Spinal cord (tissue), 10 donors: ENCODE results near the gene THBS3. TPM values are rescaled to one million over a fixed set of nuclear protein-coding genes. Genes with fewer than 3 reads are reported as not detected.
"Not testable (repeated sequence)": the region's sequence is repeated elsewhere in the genome, so short reads cannot be mapped to it uniquely, and the experiment has no call there.

Experiments used
- DNase-seq, 6 donors: peaks; one replicate each; pipeline versions ENCODE4 v3.0.0 to v3.0.0-alpha.2; 2013 to 2015; ENCODE audit warnings: low spot score in 6 of 6, low read depth in 4 of 6
- H3K27ac ChIP-seq: one replicate; pipeline ENCODE4 v1.5.1; 2013; ENCODE audit warnings: low read depth, low read length, control low read depth
- H3K27me3 ChIP-seq: one replicate; pipeline ENCODE4 v1.6.1; 2013; ENCODE audit warnings: low read length; ENCODE audit not compliant: control insufficient read depth, insufficient read depth
- H3K36me3 ChIP-seq: one replicate; pipeline ENCODE4 v1.6.1; 2013; ENCODE audit warnings: low read length; ENCODE audit not compliant: control insufficient read depth, insufficient read depth
- H3K4me1 ChIP-seq: one replicate; pipeline ENCODE4 v1.6.1; 2013; ENCODE audit warnings: low read length; ENCODE audit not compliant: control insufficient read depth, insufficient read depth
- H3K4me3 ChIP-seq: one replicate; pipeline ENCODE4 v1.5.1; 2013; ENCODE audit warnings: low read depth, low read length, control low read depth
- H3K9me3 ChIP-seq: one replicate; pipeline ENCODE4 v1.6.1; 2013; ENCODE audit warnings: low read length; ENCODE audit not compliant: control insufficient read depth, insufficient read depth
- WGBS: methylation state at CpG from one replicate; pipeline ENCODE4 v1.1.5; 2013; ENCODE audit warnings: missing lambda C conversion rate; ENCODE audit not compliant: insufficient coverage; 5-methylcytosine and 5-hydroxymethylcytosine counted together
- polyA plus RNA-seq, 2 donors: library from polyadenylated mRNA; unstranded; fragments of 120-200 nt; gene quantifications; one replicate each; pipeline ENCODE4 v1.2.1, GENCODE V29; 2013; ENCODE audit not compliant: insufficient read length in 2 of 2
- small RNA-seq: library from RNA; depleted of rRNA; stranded (forward); fragments of <200 nt; gene quantifications from one replicate; pipeline ENCODE3, GENCODE V24; 2014; ENCODE audit warnings: low replicate concordance
- total RNA-seq, 2 donors: library from RNA; depleted of rRNA in 1 of 2; stranded (reverse); fragments of 120-200 nt in 1 of 2; fragments of >200 nt in 1 of 2; gene quantifications; one replicate each; pipeline versions ENCODE4 v1.2.3 to v1.2.4, GENCODE V29; 2013 to 2014
- donor health status: healthy.

THBS3 gene
- total and polyA plus RNA-seq, 4 donors: 18.2 to 57.6 (median 36.8) TPM

DNA sequence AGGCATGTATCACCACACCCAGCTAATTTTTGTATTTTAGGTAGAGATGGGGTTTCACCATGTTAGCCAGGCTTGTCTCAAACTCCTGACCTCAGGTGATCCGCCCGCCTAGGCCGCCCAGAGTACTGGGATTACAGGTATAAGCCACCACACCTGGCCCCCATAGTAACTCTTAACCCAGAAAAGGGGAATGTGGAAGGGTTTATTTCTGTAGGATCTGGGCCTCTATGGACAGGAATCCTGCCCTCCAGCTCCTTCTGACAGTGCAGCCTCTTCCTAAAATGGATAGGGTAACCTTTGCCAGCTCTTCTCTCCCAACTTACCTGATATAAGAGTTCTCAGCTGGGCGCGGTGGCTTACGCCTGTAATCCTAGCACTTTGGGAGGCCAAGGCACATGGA lies 45.1 kb downstream of the THBS3 start:
- H3K27me3 ChIP-seq, H3K36me3 ChIP-seq, H3K27ac ChIP-seq, H3K4me3 ChIP-seq, H3K9me3 ChIP-seq, DNase-seq: not testable (repeated sequence)
- peaks cover 20% of the 10 kb centered on the region for H3K4me1 ChIP-seq
- 100% methylated on average over 3 of the region's 6 CpGs for WGBS

DNA sequence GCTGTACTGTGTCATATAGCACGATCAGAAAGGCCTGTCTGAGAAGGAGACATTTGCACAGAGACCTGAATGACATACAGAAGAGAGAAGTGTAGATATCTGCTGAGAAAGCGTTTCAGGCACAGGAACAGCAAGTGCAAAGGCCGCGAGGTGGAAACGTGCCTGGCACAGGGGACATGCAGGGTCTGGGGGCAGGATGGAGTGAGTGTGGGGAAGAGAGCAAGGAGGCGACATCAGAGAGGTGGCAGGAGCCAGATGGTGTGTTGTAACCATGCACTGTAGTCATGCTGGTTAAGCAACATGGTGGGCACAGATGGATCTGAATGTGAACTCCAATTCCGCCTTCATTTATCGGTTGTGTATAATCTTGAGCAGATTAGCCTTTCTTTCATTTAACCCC lies 47.6 kb downstream of the THBS3 start:
- Histone ChIP-seq H3K27ac (no peak overlapping the region), H3K4me3 (no peak overlapping the region), H3K4me1 (no peaks in the 10 kb centered on the region), H3K36me3 (no peaks in the 10 kb centered on the region), H3K9me3 (no peaks in the 10 kb centered on the region), H3K27me3 (no peaks in the 10 kb centered on the region)
- WGBS: 76% methylated on average over 6 of the region's 8 CpGs
- no peak for DNase-seq

DNA sequence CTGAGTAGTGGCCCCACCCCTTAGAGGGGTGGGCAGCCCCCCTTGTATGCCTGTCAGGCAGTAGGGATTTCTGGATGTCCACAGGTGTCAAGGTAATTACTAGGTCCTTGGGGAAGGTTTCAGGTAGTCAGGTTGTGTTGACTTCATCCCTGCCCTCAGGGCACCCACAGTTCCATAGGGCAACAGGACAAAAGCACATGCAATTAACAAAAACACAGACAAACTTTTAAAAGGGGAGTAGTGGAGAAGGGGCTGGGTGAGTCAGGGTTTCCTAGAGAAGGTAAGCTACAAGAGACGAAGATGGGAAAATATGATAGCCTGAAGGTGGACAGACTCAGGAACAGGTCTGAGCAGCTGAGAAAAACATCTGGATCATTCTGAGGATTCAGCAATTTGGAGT lies 48.7 kb downstream of the THBS3 start:
- no peaks in the 10 kb centered on the region for H3K9me3 ChIP-seq
- no peaks in the 10 kb centered on the region for H3K36me3 ChIP-seq
- no peak overlapping the region for H3K4me3 ChIP-seq
- WGBS: 57% methylated on average over 1 of the region's 1 CpG
- no peaks in the 10 kb centered on the region for H3K27me3 ChIP-seq
- H3K4me1 ChIP-seq: no peaks in the 10 kb centered on the region
- DNase-seq: no peak
- no peak overlapping the region for H3K27ac ChIP-seq

DNA sequence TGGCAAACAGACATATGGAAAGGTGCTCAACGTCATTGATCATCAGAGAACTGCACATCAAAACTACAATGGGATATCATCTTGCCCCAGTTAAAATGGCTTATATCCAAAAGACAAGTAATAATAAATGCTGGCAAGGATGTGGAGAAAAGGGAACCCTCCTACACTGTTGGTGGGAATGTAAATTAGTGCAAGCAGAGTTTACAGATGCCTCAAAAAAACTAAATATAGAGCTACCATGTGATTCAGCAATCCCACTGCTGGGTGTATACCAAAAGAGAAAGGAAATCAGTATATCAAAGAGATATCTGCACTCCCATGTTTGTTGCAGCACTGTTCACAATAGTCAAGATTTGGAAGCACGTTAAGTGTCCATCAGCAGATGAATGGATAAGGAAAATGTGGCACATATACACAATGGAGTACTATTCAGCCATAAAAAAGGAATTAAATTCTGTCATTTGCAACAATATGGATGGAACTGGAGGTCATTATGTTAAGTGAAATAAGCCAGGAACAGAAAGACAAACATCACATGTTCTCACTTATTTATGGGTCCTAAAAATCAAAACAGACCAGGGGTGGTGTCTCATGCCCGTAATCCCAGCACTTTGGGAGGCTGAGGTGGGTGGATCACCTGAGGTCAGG lies 51.6 kb downstream of the THBS3 start:
- H3K9me3 ChIP-seq, H3K36me3 ChIP-seq, H3K4me1 ChIP-seq, H3K27me3 ChIP-seq, DNase-seq, H3K4me3 ChIP-seq, H3K27ac ChIP-seq: not testable (repeated sequence)
- no CpG with 5 or more reads among the region's 3 CpGs for WGBS

Small RNA genes lying within 50 kb of the gene (small RNA-seq; reads per million reads assigned to genes)
- not detected for gene HMGN2P18

Other genes with a start within 250 kb of the THBS3 start
- gene PYGO2, start 246.1 kb downstream of the THBS3 start, total RNA-seq: 10 to 100 TPM; 12.7 to 24.7 TPM
- 10 to 100 TPM; 31.6 to 34.3 TPM for gene PYGO2, start 246.1 kb downstream of the THBS3 start, polyA plus RNA-seq
- 10 to 100 TPM; 28.5 to 99.2 TPM for gene SHC1, start 237.2 kb downstream of the THBS3 start, total RNA-seq
- gene SHC1, start 237.2 kb downstream of the THBS3 start, polyA plus RNA-seq: 10 to 100 TPM; 26.4 to 47.2 TPM
- gene CKS1B, start 233.2 kb downstream of the THBS3 start, total RNA-seq: 10 to 100 TPM; 25.9 to 64.8 TPM
- gene CKS1B, start 233.2 kb downstream of the THBS3 start, polyA plus RNA-seq: 10 to 100 TPM; 37.6 to 41.1 TPM
- 10 to 100 TPM; 14.6 to 32.0 TPM for gene FLAD1, start 224.6 kb downstream of the THBS3 start, total RNA-seq
- 10 to 100 TPM; 33.5 to 36.9 TPM for gene FLAD1, start 224.6 kb downstream of the THBS3 start, polyA plus RNA-seq
- gene LENEP, start 214.3 kb downstream of the THBS3 start, total RNA-seq: under 1 TPM in 1 of 2 donors, not detected in 1; 0.22 TPM
- under 1 TPM in 1 of 2 donors, not detected in 1; 0.39 TPM for gene LENEP, start 214.3 kb downstream of the THBS3 start, polyA plus RNA-seq
- gene ZBTB7B, start 205.1 kb downstream of the THBS3 start, total RNA-seq: 10 to 100 TPM in 1 of 2 donors, 1 to 10 TPM in 1; 7.3 to 10.7 TPM
- gene ZBTB7B, start 205.1 kb downstream of the THBS3 start, polyA plus RNA-seq: 1 to 10 TPM; 8.7 to 9.0 TPM
- 1 to 10 TPM in 1 of 2 donors, under 1 TPM in 1; 0.10 to 1.0 TPM for gene DCST2, start 174.1 kb downstream of the THBS3 start, total RNA-seq
- 1 to 10 TPM; 1.1 to 1.2 TPM for gene DCST2, start 174.1 kb downstream of the THBS3 start, polyA plus RNA-seq
- not detected for gene DCST1, start 174.1 kb downstream of the THBS3 start, total RNA-seq
- under 1 TPM; 0.11 to 0.33 TPM for gene DCST1, start 174.1 kb downstream of the THBS3 start, polyA plus RNA-seq
- gene ADAM15, start 156.6 kb downstream of the THBS3 start, total RNA-seq: 10 to 100 TPM; 29.9 to 58.5 TPM
- 100 to 1,000 TPM in 1 of 2 donors, 10 to 100 TPM in 1; 73.1 to 100 TPM for gene ADAM15, start 156.6 kb downstream of the THBS3 start, polyA plus RNA-seq
- gene EFNA4, start 144.2 kb downstream of the THBS3 start, total RNA-seq: 10 to 100 TPM in 1 of 2 donors, 1 to 10 TPM in 1; 3.5 to 13.9 TPM
- gene EFNA4, start 144.2 kb downstream of the THBS3 start, polyA plus RNA-seq: 1 to 10 TPM; 5.1 to 6.8 TPM
- gene EFNA3, start 129.1 kb downstream of the THBS3 start, total RNA-seq: 10 to 100 TPM; 12.3 to 13.6 TPM
- gene EFNA3, start 129.1 kb downstream of the THBS3 start, polyA plus RNA-seq: 10 to 100 TPM; 46.6 to 50.6 TPM
- gene EFNA1, start 80.0 kb downstream of the THBS3 start, total RNA-seq: 10 to 100 TPM; 14.8 to 27.8 TPM
- 10 to 100 TPM; 17.9 to 23.3 TPM for gene EFNA1, start 80.0 kb downstream of the THBS3 start, polyA plus RNA-seq
- gene SLC50A1, start 72.0 kb downstream of the THBS3 start, total RNA-seq: 10 to 100 TPM; 12.1 to 35.8 TPM
- 10 to 100 TPM; 18.2 to 26.9 TPM for gene SLC50A1, start 72.0 kb downstream of the THBS3 start, polyA plus RNA-seq
- gene DPM3, start 67.4 kb downstream of the THBS3 start, total RNA-seq: 10 to 100 TPM; 16.2 to 46.6 TPM
- 10 to 100 TPM; 41.7 to 47.2 TPM for gene DPM3, start 67.4 kb downstream of the THBS3 start, polyA plus RNA-seq
- 100 to 1,000 TPM in 1 of 2 donors, 10 to 100 TPM in 1; 81.9 to 140 TPM for gene KRTCAP2, start 34.6 kb downstream of the THBS3 start, total RNA-seq
- gene KRTCAP2, start 34.6 kb downstream of the THBS3 start, polyA plus RNA-seq: 100 to 1,000 TPM; 130 to 132 TPM
- gene TRIM46, start 34.0 kb downstream of the THBS3 start, total RNA-seq: 1 to 10 TPM; 6.7 to 6.8 TPM
- gene TRIM46, start 34.0 kb downstream of the THBS3 start, polyA plus RNA-seq: 10 to 100 TPM; 29.5 to 37.6 TPM
- gene MTX1, start 798 bp upstream of the THBS3 start, total RNA-seq: 10 to 100 TPM; 15.8 to 43.1 TPM
- gene MTX1, start 798 bp upstream of the THBS3 start, polyA plus RNA-seq: 10 to 100 TPM; 35.8 to 40.2 TPM
- 1 to 10 TPM; 8.5 to 9.8 TPM for gene ENTREP3, start 47.6 kb upstream of the THBS3 start, total RNA-seq
- gene ENTREP3, start 47.6 kb upstream of the THBS3 start, polyA plus RNA-seq: 10 to 100 TPM; 30.6 to 42.5 TPM
- gene SCAMP3, start 54.5 kb upstream of the THBS3 start, total RNA-seq: 10 to 100 TPM; 26.3 to 51.2 TPM
- 100 to 1,000 TPM in 1 of 2 donors, 10 to 100 TPM in 1; 89.1 to 103 TPM for gene SCAMP3, start 54.5 kb upstream of the THBS3 start, polyA plus RNA-seq
- gene CLK2, start 65.6 kb upstream of the THBS3 start, total RNA-seq: 10 to 100 TPM; 25.2 to 42.6 TPM
- 10 to 100 TPM; 49.2 to 61.1 TPM for gene CLK2, start 65.6 kb upstream of the THBS3 start, polyA plus RNA-seq
- gene HCN3, start 69.6 kb upstream of the THBS3 start, total RNA-seq: 1 to 10 TPM; 6.1 to 9.0 TPM
- 10 to 100 TPM; 28.6 to 36.0 TPM for gene HCN3, start 69.6 kb upstream of the THBS3 start, polyA plus RNA-seq
- under 1 TPM; 0.11 to 0.20 TPM for gene PKLR, start 93.5 kb upstream of the THBS3 start, total RNA-seq
- gene PKLR, start 93.5 kb upstream of the THBS3 start, polyA plus RNA-seq: under 1 TPM; 0.14 to 0.15 TPM
- 100 to 1,000 TPM; 144 to 249 TPM for gene FDPS, start 101.0 kb upstream of the THBS3 start, total RNA-seq
- gene FDPS, start 101.0 kb upstream of the THBS3 start, polyA plus RNA-seq: 100 to 1,000 TPM; 202 to 239 TPM
- 10 to 100 TPM; 28.4 to 35.1 TPM for gene RUSC1, start 113.0 kb upstream of the THBS3 start, total RNA-seq
- 100 to 1,000 TPM; 121 to 129 TPM for gene RUSC1, start 113.0 kb upstream of the THBS3 start, polyA plus RNA-seq